Gastrocnemius medialis (tissue), 4 donors: ENCODE results near the gene ZFYVE21.

ENCODE experiments used
- CTCF ChIP-seq, 5 experiments: fragments of 450-650 bp in 3 of 5; fragments of 200-600 bp in 2 of 5; sonication (generic) in 2 of 5; IDR thresholded peaks in 4 of 5; conservative IDR thresholded peaks in 1 of 5; 1 replicate in 4 of 5; 2 replicates in 1 of 5; pipeline ENCODE4 v1.5.1; 2016 to 2019; ENCODE audit warnings: antibody characterized with exemption in 5 of 5, mild to moderate bottlenecking in 3 of 5, moderate library complexity in 3 of 5
- POLR2A ChIP-seq, 2 donors: fragments of 450-650 bp; IDR thresholded peaks; one replicate each; pipeline ENCODE4 v1.6.1; 2017; ENCODE audit warnings: antibody characterized with exemption in 2 of 2, mild to moderate bottlenecking in 2 of 2, moderate library complexity in 2 of 2

DNA sequence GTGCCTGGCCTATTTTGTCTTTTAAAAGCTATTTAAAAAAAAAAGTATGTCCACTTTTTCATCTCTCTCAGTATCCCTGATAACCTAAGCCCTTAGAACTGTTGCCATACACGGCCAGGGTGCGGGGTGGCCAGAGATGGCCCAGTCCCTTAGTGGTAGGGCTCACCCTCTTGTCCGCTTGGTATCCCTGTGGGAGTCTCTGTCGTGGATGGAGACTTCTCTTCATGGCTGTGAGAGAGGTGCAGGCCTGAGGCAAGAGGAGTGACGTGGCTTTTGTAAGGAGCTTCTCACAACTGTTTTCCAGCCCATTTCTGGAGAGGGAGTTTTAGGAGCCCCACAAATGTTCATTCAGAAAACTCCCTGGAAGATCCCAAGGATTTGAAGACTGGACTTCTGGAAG is 27.2 kb upstream of the ZFYVE21 start:
- no peak for TF ChIP-seq CTCF (IDR thresholded peaks at IDR 0.05 in 4 of 5, conservative IDR thresholded peaks at IDR 0.05 in 1 of 5)
- no peak for TF ChIP-seq POLR2A (IDR thresholded peaks at IDR 0.05)
